Hippocampal formation (tissue), 2 donors: Measurements from ENCODE around the gene HAO2.

Experiments
- DNase-seq, 2 donors: peaks; one replicate each; lab custom pipeline; 2025; lab: John Stamatoyannopoulos, UW

The HAO2 gene

GRCh38 chr1:119438761-119439160 lies 70.2 kb downstream of the HAO2 start:
- no peak for DNase-seq

DNA sequence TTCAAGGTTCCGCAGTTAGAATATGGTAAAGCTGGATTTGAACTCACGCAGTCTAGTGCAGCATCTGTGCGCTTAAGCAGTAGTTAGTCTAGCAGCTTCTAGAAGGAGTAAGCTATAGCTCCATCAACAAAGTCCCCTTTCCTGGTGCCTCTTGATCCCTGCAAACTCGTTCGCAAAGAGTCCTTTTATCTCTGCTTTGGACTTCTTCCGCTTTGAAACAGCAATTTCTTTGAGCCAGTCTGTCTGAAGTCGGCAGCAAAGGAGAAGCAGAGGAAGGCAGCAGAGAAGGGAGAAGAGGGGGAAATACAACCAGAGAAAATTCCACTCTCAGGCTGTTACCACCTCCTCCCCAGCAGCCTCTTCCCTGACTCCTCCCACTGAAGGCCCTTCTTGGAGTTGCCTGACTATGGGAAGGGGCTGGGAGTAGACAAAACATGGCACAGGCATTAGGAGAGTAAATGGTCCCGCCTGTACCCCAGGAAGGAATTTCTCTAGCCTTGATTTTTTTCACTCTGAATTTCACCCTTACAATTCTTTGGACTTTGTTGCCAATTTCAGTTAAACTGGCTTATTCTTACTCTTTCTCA lies 72.2 kb downstream of the HAO2 start:
- DNase-seq, result no peak

DNA sequence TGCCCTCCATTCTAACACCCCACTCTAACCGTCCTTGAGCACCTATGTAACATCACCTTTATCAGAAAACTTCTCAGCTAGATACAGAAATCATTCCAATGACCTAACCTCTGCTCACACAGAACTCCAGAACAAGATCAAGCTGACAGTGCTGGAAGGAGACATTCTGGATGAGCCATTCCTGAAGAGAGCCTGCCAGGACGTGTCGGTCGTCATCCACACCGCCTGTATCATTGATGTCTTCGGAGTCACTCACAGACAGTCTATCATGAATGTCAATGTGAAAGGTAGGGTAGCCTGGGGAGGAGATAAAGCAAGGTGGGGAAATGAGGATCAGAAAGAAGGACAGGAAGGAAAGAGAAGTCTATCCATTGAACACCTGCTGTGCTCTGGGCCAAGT lies 74.2 kb downstream of the HAO2 start:
- no peak for DNase-seq
